Esophagus muscularis mucosa (tissue), 4 donors: Measurements from ENCODE around the gene SNRNP48. TPM values are rescaled to one million over a fixed set of nuclear protein-coding genes. Genes with fewer than 3 reads are reported as not detected.

Experiments used
- DNase-seq: peaks from one replicate; pipeline ENCODE4 v3.0.0-alpha.2; 2017; ENCODE audit errors: extremely low spot score
- H3K27ac ChIP-seq, 4 donors: fragments of 200-600 bp; sonication (generic); replicated peaks in 1 of 4; 1 replicate in 3 of 4; 2 replicates in 1 of 4; pipeline ENCODE4 v1.5.1; 2016 to 2019; ENCODE audit warnings: mild to moderate bottlenecking in 1 of 4
- H3K27me3 ChIP-seq, 4 donors: fragments of 200-600 bp; sonication (generic); one replicate each; pipeline versions ENCODE4 v1.5.1 to v1.6.0; 2016 to 2019
- H3K36me3 ChIP-seq, 4 donors: fragments of 200-600 bp; sonication (generic); one replicate each; pipeline ENCODE4 v1.5.1; 2016 to 2019
- H3K4me1 ChIP-seq, 4 donors: fragments of 200-600 bp; sonication (generic); one replicate each; pipeline ENCODE4 v1.5.1; 2016 to 2019
- H3K4me3 ChIP-seq, 4 donors: fragments of 200-600 bp; sonication (generic); 1 replicate in 2 of 4; 2 replicates in 2 of 4; pipeline ENCODE4 v1.5.1; 2016 to 2019; ENCODE audit warnings: mild to moderate bottlenecking in 4 of 4, moderate library complexity in 1 of 4
- H3K9me3 ChIP-seq, 4 donors: fragments of 200-600 bp; sonication (generic); 1 replicate in 3 of 4; 2 replicates in 1 of 4; pipeline ENCODE4 v1.5.1; 2016 to 2019
- CTCF ChIP-seq, 3 experiments: fragments of 200-600 bp in 2 of 3; fragments of 450-650 bp in 1 of 3; sonication (generic) in 2 of 3; IDR thresholded peaks; one replicate each; pipeline ENCODE4 v1.5.1; 2017 to 2019; ENCODE audit warnings: antibody characterized with exemption in 3 of 3, mild to moderate bottlenecking in 2 of 3, moderate library complexity in 1 of 3
- EP300 ChIP-seq: sonication (generic); formaldehyde crosslinking; IDR thresholded peaks from one replicate; pipeline ENCODE4 v1.6.1; 2017; ENCODE audit warnings: antibody characterized with exemption
- POLR2A ChIP-seq: fragments of 450-650 bp; IDR thresholded peaks from one replicate; pipeline ENCODE4 v1.6.1; 2017; ENCODE audit warnings: antibody characterized with exemption, moderate library complexity, mild to moderate bottlenecking, low read depth
- POLR2AphosphoS5 ChIP-seq, 2 donors: sonication (generic); formaldehyde crosslinking; IDR thresholded peaks; one replicate each; pipeline ENCODE4 v1.6.1; 2017; ENCODE audit warnings: antibody characterized with exemption in 2 of 2
- WGBS: methylation state at CpG from one replicate; pipeline ENCODE4 v1.1.5; 2018; 5-methylcytosine and 5-hydroxymethylcytosine counted together
- intact Hi-C: fragments of 100-400 bp; cut with DNase I; formaldehyde crosslinking; loops from one replicate; pipeline ENCODE4 v1.15.1; 2023
- total RNA-seq, 4 donors: library from RNA; depleted of rRNA; stranded (reverse); fragments of >200 nt; gene quantifications; one replicate each; pipeline versions ENCODE4 v1.1.0 to v1.2.1, GENCODE V29; 2016

Gene SNRNP48
- total RNA-seq, 4 donors from 2014 or later, result 8.9 to 17.0 (median 9.5) TPM

- DNase-seq, result no peak
- Histone ChIP-seq H3K27ac (no peak overlapping the region), H3K4me1 (peaks cover 21 to 33% (median 31%) of the 10 kb centered on the region in 4 donors), H3K4me3 (no peak overlapping the region), H3K36me3 (peaks cover 18 to 39% (median 34%) of the 10 kb centered on the region in 4 donors), H3K9me3 (no peaks in the 10 kb centered on the region), H3K27me3 (no peaks in the 10 kb centered on the region)
- intact Hi-C loops, result loop anchor here (5.0 kb wide), 1 partner anchor 281 kb away; the partner anchor contains the start of gene SSR1
- TF ChIP-seq CTCF (IDR thresholded peaks at IDR 0.05), result no peak
- TF ChIP-seq POLR2A, result no peak
- TF ChIP-seq POLR2AphosphoS5 (IDR thresholded peaks at IDR 0.05), result no peak
- no peak for TF ChIP-seq EP300
- 72% methylated on average over 1 of the region's 1 CpG for WGBS
These were observed 3.2 kb downstream of the SNRNP48 start for GRCh38 chr6:7593229-7593628.

GRCh38 chr6:7594579-7595125, 4.7 kb downstream of the SNRNP48 start:
- Histone ChIP-seq H3K36me3 (peaks cover 19 to 46% (median 36%) of the 10 kb centered on the region in 4 donors), H3K27ac (no peak overlapping the region)

GRCh38 chr6:7604003-7604402, 14.0 kb downstream of the SNRNP48 start:
- Histone ChIP-seq H3K36me3 (peaks cover 60 to 93% (median 82%) of the 10 kb centered on the region in 4 donors), H3K27me3 (no peaks in the 10 kb centered on the region), H3K27ac (no peak overlapping the region), H3K4me3 (no peak overlapping the region), H3K4me1 (peaks cover 0 to 5% (median 0%) of the 10 kb centered on the region in 4 donors), H3K9me3 (no peaks in the 10 kb centered on the region)
- DNase-seq, result no peak
- 68% methylated on average over 4 of the region's 4 CpGs for WGBS
- no peak for TF ChIP-seq POLR2A
- no peak for TF ChIP-seq POLR2AphosphoS5 (IDR thresholded peaks at IDR 0.05)
- no peak for TF ChIP-seq EP300
- no peak for TF ChIP-seq CTCF (IDR thresholded peaks at IDR 0.05)
- intact Hi-C loops, result no loop called here

More at GRCh38 chr6:7594579-7595125, 4.7 kb downstream of the SNRNP48 start:
- H3K4me1 ChIP-seq, result peaks cover 21 to 24% (median 22%) of the 10 kb centered on the region in 4 donors
- WGBS, result 83% methylated on average over 4 of the region's 4 CpGs
- intact Hi-C loops, result loop anchor here (5.0 kb wide), 1 partner anchor 282 kb away; the partner anchor contains the start of gene SSR1
- DNase-seq, result no peak
- H3K27me3 ChIP-seq, result no peaks in the 10 kb centered on the region
- no peak overlapping the region for H3K4me3 ChIP-seq
- no peaks in the 10 kb centered on the region for H3K9me3 ChIP-seq
- TF ChIP-seq POLR2A (no peak), CTCF (IDR thresholded peaks at IDR 0.05) (no peak), EP300 (no peak), POLR2AphosphoS5 (IDR thresholded peaks at IDR 0.05) (no peak)

GRCh38 chr6:7604506-7604905, 14.5 kb downstream of the SNRNP48 start:
- peaks cover 0 to 5% (median 0%) of the 10 kb centered on the region in 4 donors for H3K4me1 ChIP-seq
- no peak for TF ChIP-seq CTCF (IDR thresholded peaks at IDR 0.05)
- TF ChIP-seq POLR2AphosphoS5 (IDR thresholded peaks at IDR 0.05), result no peak
- TF ChIP-seq EP300, result no peak
- 94% methylated on average over 2 of the region's 2 CpGs for WGBS
- no peaks in the 10 kb centered on the region for H3K9me3 ChIP-seq
- H3K27ac ChIP-seq, result no peak overlapping the region
- H3K36me3 ChIP-seq, result peaks cover 60 to 93% (median 85%) of the 10 kb centered on the region in 4 donors
- no peak for DNase-seq
- intact Hi-C loops, result no loop called here
- no peaks in the 10 kb centered on the region for H3K27me3 ChIP-seq
- no peak overlapping the region for H3K4me3 ChIP-seq
